Non-pigmented ciliary epithelial cell (primary cell): Measurements from ENCODE around the gene RFTN2.
"Not testable (repeated sequence)": the region's sequence is repeated elsewhere in the genome, so short reads cannot be mapped to it uniquely, and the experiment has no call there.

Experiments used
- DNase-seq: peaks from one replicate; pipeline ENCODE4 v3.0.0-alpha.2; 2010; ENCODE audit warnings: low read depth

RFTN2 gene

DNA sequence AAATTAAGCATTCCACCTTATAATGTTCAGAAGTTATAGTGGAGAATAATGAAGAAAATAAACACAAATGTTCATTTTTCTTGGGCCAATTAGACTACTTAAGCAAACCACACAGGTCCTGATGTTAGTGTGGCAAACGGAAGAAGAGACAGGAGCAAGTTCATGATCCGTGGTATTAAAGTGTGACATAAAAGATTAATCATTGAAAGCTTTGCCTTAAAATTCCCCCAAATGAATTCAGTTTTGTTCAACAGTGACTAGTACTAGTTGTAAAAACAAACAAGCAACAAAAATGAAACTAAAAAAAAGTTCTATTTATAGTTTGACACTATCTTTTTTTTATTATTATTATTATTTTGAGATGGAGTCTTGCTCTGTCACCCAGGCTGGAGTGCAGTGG is 73.7 kb downstream of the RFTN2 start:
- no peak for DNase-seq

GRCh38 chr2:197600306-197600705 is 75.1 kb downstream of the RFTN2 start:
- DNase-seq = no peak

GRCh38 chr2:197599285-197599965 is 76.0 kb downstream of the RFTN2 start:
- DNase-seq = no peak

DNA sequence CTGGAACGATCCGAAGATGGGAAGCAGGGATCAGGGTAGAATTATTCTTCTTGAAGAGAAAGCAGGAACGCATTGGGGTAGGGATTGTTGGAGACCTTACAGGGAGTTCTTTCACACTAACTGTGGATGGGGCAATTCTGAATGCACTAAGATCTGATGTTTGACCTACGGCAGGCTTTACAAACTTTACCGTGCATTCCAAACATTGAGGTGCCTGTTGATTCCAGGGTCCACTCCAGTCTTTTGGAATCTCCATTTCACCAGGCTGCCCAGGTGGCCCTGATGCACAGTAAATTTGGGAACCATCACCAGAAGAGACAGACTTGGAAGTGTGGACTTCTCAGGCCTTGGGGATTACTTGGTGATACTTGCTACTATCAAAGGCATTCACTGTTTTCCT is 76.9 kb downstream of the RFTN2 start:
- no peak for DNase-seq

DNA sequence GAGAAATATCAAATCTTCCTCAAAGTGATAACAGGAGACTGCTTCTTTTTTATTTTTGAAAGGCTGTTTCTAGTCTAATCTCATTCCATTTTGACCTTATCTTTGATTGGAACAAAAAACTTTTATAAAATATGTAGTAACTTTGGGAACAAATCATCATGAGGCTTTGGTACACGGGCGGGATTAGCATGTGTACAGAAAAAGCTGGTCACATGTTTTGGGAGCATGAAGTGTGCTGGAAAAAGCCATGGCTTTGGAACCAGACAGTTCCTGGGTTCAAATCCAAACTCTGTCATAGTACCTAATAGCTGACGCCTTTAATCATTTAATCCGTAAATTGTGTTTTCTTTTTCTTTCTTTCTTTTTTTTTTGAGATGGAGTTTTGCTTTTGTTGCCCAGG is 78.2 kb downstream of the RFTN2 start:
- DNase-seq = no peak

- DNase-seq = no peak
These were observed 78.6 kb downstream of the RFTN2 start for GRCh38 chr2:197596766-197597165.

GRCh38 chr2:197591339-197592072 is 83.9 kb downstream of the RFTN2 start:
- DNase-seq = no peak

DNA sequence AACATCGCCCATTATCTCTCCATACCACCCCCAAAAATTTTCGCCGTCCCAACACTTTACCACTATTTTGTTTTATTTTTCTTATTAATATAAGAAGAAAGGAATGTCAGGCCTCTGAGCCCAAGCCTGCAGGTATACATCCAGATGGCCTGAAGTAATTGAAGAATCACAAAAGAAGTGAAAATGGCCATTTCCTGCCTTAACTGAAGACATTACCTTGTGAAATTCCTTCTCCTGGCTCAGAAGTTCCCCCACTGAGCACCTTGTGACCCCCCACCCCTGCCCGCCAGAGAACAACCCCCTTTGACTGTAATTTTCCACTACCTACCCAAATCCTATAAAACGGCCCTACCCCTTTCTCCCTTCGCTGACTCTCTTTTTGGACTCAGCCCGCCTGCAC is 88.1 kb downstream of the RFTN2 start:
- not testable (repeated sequence) for DNase-seq

- DNase-seq = not testable (repeated sequence)
These were observed 95.2 kb downstream of the RFTN2 start for GRCh38 chr2:197580166-197580565.

DNA sequence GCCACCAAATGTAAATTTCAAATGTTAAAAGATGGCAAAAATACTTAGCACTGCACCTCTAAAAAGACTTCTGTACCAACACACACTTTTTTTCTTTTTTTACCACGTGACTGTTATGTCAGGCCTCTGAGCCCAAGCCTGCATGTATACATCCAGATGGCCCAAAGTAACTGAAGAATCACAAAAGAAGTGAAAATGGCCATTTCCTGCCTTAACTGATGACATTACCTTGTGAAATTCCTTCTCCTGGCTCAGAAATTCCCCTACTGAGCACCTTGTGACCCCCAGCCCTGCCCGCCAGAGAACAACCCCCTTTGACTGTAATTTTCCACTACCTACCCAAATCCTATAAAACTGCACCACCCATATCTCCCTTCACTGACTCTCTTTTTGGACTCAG is 97.1 kb downstream of the RFTN2 start:
- DNase-seq = not testable (repeated sequence)

- DNase-seq = no peak
These were observed 97.9 kb downstream of the RFTN2 start for GRCh38 chr2:197577446-197577845.

GRCh38 chr2:197576631-197577030 is 98.8 kb downstream of the RFTN2 start:
- no peak for DNase-seq

DNA sequence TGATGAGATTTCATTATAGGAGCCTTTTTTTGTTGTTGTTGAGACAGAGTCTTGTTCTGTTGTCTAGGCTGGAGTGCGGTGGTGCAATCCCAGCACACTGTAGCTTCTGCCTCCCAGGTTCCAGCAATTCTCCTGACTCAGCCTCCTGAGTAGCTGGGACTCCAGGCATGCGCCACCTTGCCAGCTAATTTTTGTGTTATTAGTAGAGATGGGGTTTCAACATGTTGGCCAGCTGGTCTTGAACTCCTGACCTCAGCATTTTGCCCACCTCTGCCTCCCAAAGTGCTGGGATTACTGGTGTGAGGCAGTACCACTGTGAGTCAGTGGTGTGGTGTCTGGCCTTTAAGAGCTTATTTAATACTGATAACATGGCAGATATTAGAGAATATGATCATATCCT is 99.4 kb downstream of the RFTN2 start:
- DNase-seq = no peak

GRCh38 chr2:197573608-197574007 is 101.8 kb downstream of the RFTN2 start:
- DNase-seq = no peak

DNA sequence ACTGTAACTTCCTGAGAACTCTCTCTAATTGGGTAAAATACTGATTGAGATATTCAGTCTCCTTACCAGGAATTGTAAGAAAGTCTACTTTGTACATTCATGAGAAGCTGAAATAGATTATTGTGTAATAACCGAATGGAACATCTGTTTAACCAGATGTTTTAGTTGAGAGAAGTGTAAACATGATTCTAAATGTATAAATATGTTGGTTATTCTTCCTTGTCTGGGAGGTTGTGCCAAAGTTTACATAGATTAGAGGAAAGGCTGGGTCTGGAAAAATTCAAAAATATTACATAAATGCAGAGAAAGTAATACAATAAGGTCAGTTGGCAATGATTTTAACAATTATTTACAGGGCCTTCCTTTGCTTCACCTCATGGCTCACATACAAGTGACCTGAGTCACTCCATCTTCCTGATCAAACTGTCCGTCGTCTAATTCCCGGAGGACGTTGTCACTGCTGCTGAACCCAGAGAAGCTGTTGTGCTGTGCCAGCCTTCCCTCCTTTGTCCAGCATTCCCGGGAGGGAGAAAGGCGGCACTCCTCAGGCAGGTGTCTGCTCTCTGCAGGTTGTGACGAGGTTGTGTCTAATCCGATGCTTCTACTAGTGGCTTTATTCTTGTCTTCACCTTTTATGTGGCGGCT is 103.6 kb downstream of the RFTN2 start:
- DNase-seq = no peak

DNA sequence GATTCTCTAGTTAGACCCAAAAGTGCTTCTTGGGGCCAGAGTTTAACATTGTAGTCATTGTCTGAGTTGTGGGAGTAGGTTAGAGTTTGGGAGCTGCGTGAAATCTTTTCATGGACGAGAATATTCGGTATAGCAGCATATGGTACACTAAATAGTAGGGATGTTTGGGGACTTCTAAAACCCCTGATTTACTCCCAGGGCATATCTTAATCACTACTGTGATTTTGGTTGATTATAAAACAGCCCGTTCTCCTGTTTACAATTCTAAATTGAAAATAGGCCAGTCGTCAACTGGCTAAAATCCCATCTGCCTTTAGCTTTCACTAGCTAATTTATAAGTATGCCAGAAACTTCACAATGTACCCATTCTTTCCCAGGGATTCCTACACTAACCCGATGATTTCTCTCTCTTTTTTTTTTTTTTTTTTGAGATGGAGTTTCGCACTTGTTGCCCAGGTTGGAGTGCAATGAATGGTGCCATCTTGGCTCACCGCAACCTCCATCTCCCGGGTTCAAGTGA is 115.2 kb downstream of the RFTN2 start:
- DNase-seq = no peak

- DNase-seq = no peak
These were observed 115.7 kb downstream of the RFTN2 start for GRCh38 chr2:197559681-197560080.

DNA sequence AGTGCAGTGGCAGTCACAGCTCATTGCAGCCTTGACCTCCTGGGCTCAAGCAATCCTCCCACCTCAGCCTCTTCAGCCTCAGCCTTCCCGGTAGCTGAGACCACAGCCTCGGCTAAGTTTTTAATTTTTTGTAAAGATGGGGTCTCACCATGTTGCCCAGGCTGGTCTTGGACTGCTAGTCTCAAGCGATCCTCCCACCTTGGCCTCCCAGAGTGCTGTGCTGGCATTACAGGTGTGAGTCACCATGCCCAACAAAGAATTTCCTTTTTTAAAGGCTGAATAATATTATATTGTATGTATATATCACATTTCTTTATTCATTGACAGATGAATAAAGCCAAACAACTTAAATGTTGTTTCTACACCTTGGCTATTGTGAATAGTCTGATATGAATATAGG is 117.0 kb downstream of the RFTN2 start:
- DNase-seq = no peak

- no peak for DNase-seq
These were observed 118.9 kb downstream of the RFTN2 start for GRCh38 chr2:197556456-197556855.

- no peak for DNase-seq
These were observed 119.9 kb downstream of the RFTN2 start for GRCh38 chr2:197555467-197555866.

DNA sequence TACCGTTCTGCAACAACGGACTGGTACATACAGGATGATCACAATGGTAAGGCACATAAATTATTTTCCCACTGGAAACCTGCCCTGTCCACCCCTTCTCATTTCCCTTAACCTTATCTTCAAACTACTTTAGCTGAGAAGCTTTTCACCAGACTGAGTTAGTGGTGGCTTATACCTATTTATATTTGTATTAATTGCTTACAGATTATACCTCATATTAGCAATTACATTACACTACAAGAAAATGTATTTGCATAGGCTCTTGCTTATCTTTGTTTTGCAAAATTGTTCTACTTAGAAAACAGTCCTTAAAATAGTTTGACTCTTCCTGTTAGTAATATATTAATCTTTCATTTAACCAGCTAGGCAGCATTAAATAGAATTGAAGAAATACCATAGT is 124.1 kb downstream of the RFTN2 start:
- not testable (repeated sequence) for DNase-seq

GRCh38 chr2:197548582-197548981 is 126.8 kb downstream of the RFTN2 start:
- DNase-seq = no peak
